HCT116 (cell line): ENCODE data around the gene MUC4. TPM values are rescaled to one million over a fixed set of nuclear protein-coding genes. Genes with fewer than 3 reads are reported as not detected.

Source experiments
- ATAC-seq: fragments of 200-7000 bp; cut with Tn5 transposase; 2 replicates; pipeline ENCODE4 v1.9.1; 2020; ENCODE audit warnings: mild to moderate bottlenecking, moderate library complexity
- BruUV-seq: library from RNA; stranded (reverse); fragments of 400-500 nt; replicated peaks from 2 replicates; lab custom pipeline; 2021; lab: Mats Ljungman, UMichigan
- CTCF ChIA-PET: fragments of 300-600 bp; sonication (Branson Sonifier 250); formaldehyde crosslinking; loops from one replicate; lab custom pipeline; 2021; ENCODE audit warnings: antibody characterized with exemption; lab: Charles Lee
- POLR2A ChIA-PET: fragments of 300-600, 350-600 bp; sonication (Branson Sonifier 250); formaldehyde crosslinking; loops from one replicate; lab custom pipeline; 2021; ENCODE audit warnings: antibody characterized with exemption; lab: Charles Lee
- RAD21 ChIA-PET, 2 experiments: fragments of 300-600 bp; sonication (Branson Sonifier 250); formaldehyde crosslinking; loops; one replicate each; lab custom pipeline; 2023; ENCODE audit warnings: low total read pairs in 2 of 2; ENCODE audit not compliant: uncharacterized antibody in 2 of 2, unreplicated experiment in 2 of 2, low non-redundant PET in 1 of 2; lab: Charles Lee
- DNase-seq: peaks from one replicate; pipeline ENCODE4 v3.0.0-alpha.2; 2010; ENCODE audit warnings: low read depth, low spot score
- H2AFZ ChIP-seq: fragments of 200-600 bp; shearing (Covaris generic), sonication (generic); 2 replicates; pipeline ENCODE4 v1.6.1; 2017; ENCODE audit warnings: low read depth, mixed run types, mixed read lengths, antibody characterized with exemption, low read length; ENCODE audit not compliant: poor library complexity, severe bottlenecking
- H3K27ac ChIP-seq: 2 replicates; pipeline ENCODE4 v1.5.1; 2012; ENCODE audit warnings: low read depth, low read length
- H3K27me3 ChIP-seq: fragments of 200-600 bp; sonication (generic); 2 replicates; pipeline ENCODE4 v1.6.1; 2016; ENCODE audit warnings: mixed run types, low read length, mixed read lengths; ENCODE audit not compliant: insufficient read depth
- H3K36me3 ChIP-seq, 2 experiments: fragments of 200-500 bp in 1 of 2; fragments of 200-600 bp in 1 of 2; sonication (Bioruptor generic) in 1 of 2; sonication (generic) in 1 of 2; 2 replicates each; pipeline versions ENCODE4 v1.5.1 to v1.6.1; 2014 to 2016; ENCODE audit warnings: low read length in 2 of 2, inconsistent platforms in 1 of 2, mixed read lengths in 1 of 2, mixed run types in 1 of 2; ENCODE audit not compliant: insufficient read depth in 2 of 2, control insufficient read depth in 1 of 2
- H3K4me1 ChIP-seq, 2 experiments: fragments of 200-600 bp in 1 of 2; sonication (generic) in 1 of 2; 2 replicates each; pipeline versions ENCODE4 v1.5.1 to v1.6.1; 2012 to 2017; ENCODE audit warnings: low read length in 2 of 2, inconsistent platforms in 1 of 2, mild to moderate bottlenecking in 1 of 2, mixed read lengths in 1 of 2, mixed run types in 1 of 2, moderate library complexity in 1 of 2; ENCODE audit not compliant: insufficient read depth in 2 of 2, control insufficient read depth in 1 of 2
- H3K4me2 ChIP-seq: fragments of 200-600 bp; sonication (generic); 2 replicates; pipeline ENCODE4 v1.6.1; 2017; ENCODE audit warnings: mixed run types, low read length, mixed read lengths
- H3K4me3 ChIP-seq, 2 experiments: fragments of 200-600 bp in 1 of 2; sonication (generic) in 1 of 2; replicated peaks in 1 of 2; 2 replicates each; pipeline ENCODE4 v1.5.1; 2011 to 2016; ENCODE audit warnings: low read length in 2 of 2, control low read depth in 1 of 2, low read depth in 1 of 2, mild to moderate bottlenecking in 1 of 2, mixed read lengths in 1 of 2, mixed run types in 1 of 2
- H3K79me2 ChIP-seq: fragments of 200-600 bp; sonication (generic); 2 replicates; pipeline ENCODE4 v1.6.1; 2017; ENCODE audit warnings: mild to moderate bottlenecking, mixed run types, low read length, moderate library complexity, mixed read lengths; ENCODE audit not compliant: insufficient read depth
- H3K9ac ChIP-seq: fragments of 200-600 bp; sonication (generic); 2 replicates; pipeline ENCODE4 v1.6.1; 2016; ENCODE audit warnings: low read length, mixed read lengths
- H3K9me2 ChIP-seq: fragments of 200-600 bp; sonication (generic), shearing (Covaris generic); 2 replicates; pipeline ENCODE4 v1.6.1; 2017; ENCODE audit warnings: mixed run types, mild to moderate bottlenecking, moderate library complexity; ENCODE audit not compliant: insufficient read depth
- H3K9me3 ChIP-seq, 2 experiments: fragments of 200-500 bp in 1 of 2; fragments of 200-600 bp in 1 of 2; sonication (Bioruptor generic) in 1 of 2; sonication (generic) in 1 of 2; 2 replicates each; pipeline ENCODE4 v1.6.1; 2014 to 2017; ENCODE audit warnings: low read length in 2 of 2, mixed read lengths in 2 of 2, inconsistent platforms in 1 of 2, low read depth in 1 of 2, mild to moderate bottlenecking in 1 of 2, mixed run types in 1 of 2, moderate library complexity in 1 of 2; ENCODE audit not compliant: control insufficient read depth in 1 of 2, insufficient read depth in 1 of 2
- H4K20me1 ChIP-seq: fragments of 200-600 bp; sonication (generic), shearing (Covaris generic); 2 replicates; pipeline ENCODE4 v1.6.1; 2017; ENCODE audit warnings: mixed run types, mild to moderate bottlenecking, moderate library complexity; ENCODE audit not compliant: insufficient read depth
- CBX3 ChIP-seq: IDR thresholded peaks from 2 replicates; pipeline ENCODE4 v1.6.1; 2012; ENCODE audit warnings: low read depth
- EZH2 ChIP-seq: fragments of 200-600 bp; sonication (generic); IDR thresholded peaks from 2 replicates; pipeline ENCODE4 v1.6.1; 2017; ENCODE audit warnings: antibody characterized with exemption, mixed run types
- EZH2phosphoT487 ChIP-seq: fragments of 200-600 bp; IDR thresholded peaks from 2 replicates; pipeline ENCODE4 v1.6.1; 2018; ENCODE audit warnings: antibody characterized with exemption, borderline replicate concordance
- POLR2AphosphoS5 ChIP-seq: IDR thresholded peaks from 2 replicates; pipeline ENCODE4 v1.6.1; 2011; ENCODE audit warnings: mild to moderate bottlenecking, low read depth, low read length, moderate library complexity
- SRF ChIP-seq: IDR thresholded peaks from 2 replicates; pipeline ENCODE4 v1.6.1; 2012; ENCODE audit warnings: low read depth
- TCF7L2 ChIP-seq: IDR thresholded peaks from 2 replicates; pipeline ENCODE4 v1.7.0; 2011; ENCODE audit warnings: borderline replicate concordance, inconsistent platforms; ENCODE audit not compliant: insufficient read depth, insufficient read length; ENCODE audit errors: extremely low read depth
- YY1 ChIP-seq: IDR thresholded peaks from 2 replicates; pipeline ENCODE4 v1.6.1; 2011; ENCODE audit warnings: low read length, low read depth, moderate library complexity, mild to moderate bottlenecking; ENCODE audit not compliant: insufficient replicate concordance; ENCODE audit errors: extremely low read depth
- ZNF274 ChIP-seq: fragments of 200-500 bp; sonication (Bioruptor generic); IDR thresholded peaks from 2 replicates; pipeline ENCODE4 v1.6.1; 2014; ENCODE audit warnings: mild to moderate bottlenecking, low read depth, low read length, inconsistent platforms
- intact Hi-C: fragments of 100-400 bp; cut with micrococcal nuclease; formaldehyde crosslinking; loops from 2 replicates; pipeline ENCODE4 v1.10.0; 2022
- total RNA-seq: library from RNA; stranded (reverse); gene quantifications from one replicate; pipeline ENCODE4 v1.2.1, GENCODE V29; 2021; ENCODE audit not compliant: unreplicated experiment
- TF ChIP-seq, protein P1 (sequence below), 3 experiments: fragments of 200-600 bp in 1 of 3; sonication (generic) in 1 of 3; IDR thresholded peaks in 2 of 3; conservative IDR thresholded peaks in 1 of 3; 2 replicates each; pipeline ENCODE4 v1.5.1; 2012 to 2017; ENCODE audit warnings: low read depth in 2 of 3, low read length in 2 of 3, antibody characterized with exemption in 1 of 3, borderline replicate concordance in 1 of 3, control low read depth in 1 of 3, mild to moderate bottlenecking in 1 of 3, mixed read lengths in 1 of 3, mixed run types in 1 of 3, moderate library complexity in 1 of 3; ENCODE audit not compliant: insufficient read depth in 1 of 3
- TF ChIP-seq, protein P2 (sequence below): IDR thresholded peaks from 2 replicates; pipeline ENCODE4 v1.6.1; 2012
- TF ChIP-seq, protein P3 (sequence below): IDR thresholded peaks from 2 replicates; pipeline ENCODE4 v1.6.1; 2012

Gene MUC4
- total RNA-seq, 1 experiment from 2014 or later, result 0.64 TPM

GRCh38 chr3:195823999-195824398 lies 12.3 kb upstream of the MUC4 start:
- H3K4me3 ChIP-seq, result no peak overlapping the region
- H3K27ac ChIP-seq, result no peak overlapping the region

More at GRCh38 chr3:195823999-195824398, 12.3 kb upstream of the MUC4 start:
- no peaks in the 10 kb centered on the region for H3K9me3 ChIP-seq
- ChIA-PET POLR2A (no interaction called here), RAD21 (no interaction called here)
- H3K27me3 ChIP-seq, result no peaks in the 10 kb centered on the region
- peaks cover 2 to 10% of the 10 kb centered on the region in 2 experiments; a peak in 1 of 4 replicates for H3K4me1 ChIP-seq
- TF ChIP-seq POLR2AphosphoS5, result no peak
- no peak for TF ChIP-seq YY1
- no peak for TF ChIP-seq CBX3
- TF ChIP-seq EZH2phosphoT487, result no peak
- TF ChIP-seq TCF7L2, result no peak
- TF ChIP-seq ZNF274, result no peak
- TF ChIP-seq, protein P1, sequence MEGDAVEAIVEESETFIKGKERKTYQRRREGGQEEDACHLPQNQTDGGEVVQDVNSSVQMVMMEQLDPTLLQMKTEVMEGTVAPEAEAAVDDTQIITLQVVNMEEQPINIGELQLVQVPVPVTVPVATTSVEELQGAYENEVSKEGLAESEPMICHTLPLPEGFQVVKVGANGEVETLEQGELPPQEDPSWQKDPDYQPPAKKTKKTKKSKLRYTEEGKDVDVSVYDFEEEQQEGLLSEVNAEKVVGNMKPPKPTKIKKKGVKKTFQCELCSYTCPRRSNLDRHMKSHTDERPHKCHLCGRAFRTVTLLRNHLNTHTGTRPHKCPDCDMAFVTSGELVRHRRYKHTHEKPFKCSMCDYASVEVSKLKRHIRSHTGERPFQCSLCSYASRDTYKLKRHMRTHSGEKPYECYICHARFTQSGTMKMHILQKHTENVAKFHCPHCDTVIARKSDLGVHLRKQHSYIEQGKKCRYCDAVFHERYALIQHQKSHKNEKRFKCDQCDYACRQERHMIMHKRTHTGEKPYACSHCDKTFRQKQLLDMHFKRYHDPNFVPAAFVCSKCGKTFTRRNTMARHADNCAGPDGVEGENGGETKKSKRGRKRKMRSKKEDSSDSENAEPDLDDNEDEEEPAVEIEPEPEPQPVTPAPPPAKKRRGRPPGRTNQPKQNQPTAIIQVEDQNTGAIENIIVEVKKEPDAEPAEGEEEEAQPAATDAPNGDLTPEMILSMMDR (IDR thresholded peaks at IDR 0.05 in 2 of 3, conservative IDR thresholded peaks at IDR 0.05 in 1 of 3; ENCODE audit: borderline replicate concordance in 1 of 3, insufficient read depth in 1 of 3, low read depth in 2 of 3, low read length in 2 of 3), result no peak
- TF ChIP-seq, protein P2, sequence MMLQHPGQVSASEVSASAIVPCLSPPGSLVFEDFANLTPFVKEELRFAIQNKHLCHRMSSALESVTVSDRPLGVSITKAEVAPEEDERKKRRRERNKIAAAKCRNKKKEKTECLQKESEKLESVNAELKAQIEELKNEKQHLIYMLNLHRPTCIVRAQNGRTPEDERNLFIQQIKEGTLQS, result no peak
- TF ChIP-seq EZH2, result no peak
- TF ChIP-seq SRF, result no peak
- TF ChIP-seq, protein P3, sequence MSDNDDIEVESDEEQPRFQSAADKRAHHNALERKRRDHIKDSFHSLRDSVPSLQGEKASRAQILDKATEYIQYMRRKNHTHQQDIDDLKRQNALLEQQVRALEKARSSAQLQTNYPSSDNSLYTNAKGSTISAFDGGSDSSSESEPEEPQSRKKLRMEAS, result no peak
- TF ChIP-seq, all 23 proteins: peak for 0
- no peak overlapping the region for H2AFZ ChIP-seq
- DNase-seq, result no peak
- H3K9ac ChIP-seq, result no peak overlapping the region
- no TSS peak for BruUV-seq
- no peaks in the 10 kb centered on the region for H4K20me1 ChIP-seq
- no peaks in the 10 kb centered on the region for H3K36me3 ChIP-seq
- H3K4me2 ChIP-seq, result no peak overlapping the region
- CTCF ChIA-PET, result no interaction called here
- H3K79me2 ChIP-seq, result no peaks in the 10 kb centered on the region
- intact Hi-C loops, result no loop called here
- no peaks in the 10 kb centered on the region for H3K9me2 ChIP-seq
- ATAC-seq, result peak; percentile 57
